ENCODE results near the gene PARD3B. TPM values are rescaled to one million over a fixed set of nuclear protein-coding genes. Genes with fewer than 3 reads are reported as not detected.

The PARD3B gene
- polyA plus RNA-seq, 3 donors, result not detected

GRCh38 chr2:204720874-204721273, 175.6 kb downstream of the PARD3B start:
- no peaks in the 10 kb centered on the region for H3K27me3 ChIP-seq (ENCODE audit: control insufficient read depth in 2 of 2, insufficient read depth in 2 of 2, low read length in 2 of 2)
- no peak overlapping the region for H2AFZ ChIP-seq (ENCODE audit: insufficient read depth, low read depth, low read length, poor library complexity, severe bottlenecking)
- no CpG with 5 or more reads among the region's 2 CpGs for WGBS (ENCODE audit: insufficient coverage)
- no peaks in the 10 kb centered on the region for H3K79me2 ChIP-seq (ENCODE audit: insufficient read depth, low read length)
- H4K20me1 ChIP-seq (ENCODE audit: insufficient read depth, low read length), result no peaks in the 10 kb centered on the region
- no peaks in the 10 kb centered on the region for H3K9me3 ChIP-seq (replicated peaks in 1 of 2; ENCODE audit: control insufficient read depth in 1 of 2, insufficient read depth in 1 of 2, low read length in 2 of 2)
- Mint-ChIP-seq H3K9me3 (peaks cover 2 to 8% (median 3%) of the 10 kb centered on the region in 7 donors), H3K27me3 (ENCODE audit: low read depth in 3 of 3) (peaks cover 0 to 1% (median 0%) of the 10 kb centered on the region in 3 donors), H3K4me1 (no peaks in the 10 kb centered on the region), H3K4me3 (no peak overlapping the region), H3K36me3 (no peaks in the 10 kb centered on the region), H3K27ac (no peak overlapping the region)
- DNase-seq, result no peak
- intact Hi-C loops (cut with micrococcal nuclease), result no loop called here
- no peak overlapping the region for H3K4me2 ChIP-seq (replicated peaks; ENCODE audit: extremely low read depth, low read length, poor library complexity, severe bottlenecking)
- H3K9ac ChIP-seq (ENCODE audit: insufficient read depth, low read length, poor library complexity, severe bottlenecking), result no peak overlapping the region
- TF ChIP-seq CTCF (IDR thresholded peaks at IDR 0.05), result no peak
- H3K36me3 ChIP-seq (replicated peaks in 1 of 2; ENCODE audit: control insufficient read depth in 1 of 2, insufficient read depth in 2 of 2, low read length in 2 of 2), result no peaks in the 10 kb centered on the region
- no peak overlapping the region for H3K27ac ChIP-seq (ENCODE audit: low read depth in 1 of 2, low read length in 2 of 2)
- H3K4me3 ChIP-seq (replicated peaks in 1 of 3; ENCODE audit: low read depth in 2 of 3, low read length in 3 of 3), result no peak overlapping the region
- H3K4me1 ChIP-seq (ENCODE audit: control insufficient read depth in 1 of 2, insufficient read depth in 2 of 2, low read length in 2 of 2), result no peaks in the 10 kb centered on the region

- H3K36me3 Mint-ChIP-seq, result no peaks in the 10 kb centered on the region
- peaks cover 0 to 1% (median 0%) of the 10 kb centered on the region in 3 donors for H3K27me3 Mint-ChIP-seq (ENCODE audit: low read depth in 3 of 3)
- WGBS (ENCODE audit: insufficient coverage), result 93% methylated on average over 2 of the region's 3 CpGs
- Histone ChIP-seq H2AFZ (ENCODE audit: insufficient read depth, low read depth, low read length, poor library complexity, severe bottlenecking) (no peak overlapping the region), H3K9ac (ENCODE audit: insufficient read depth, low read length, poor library complexity, severe bottlenecking) (no peak overlapping the region), H3K36me3 (replicated peaks in 1 of 2; ENCODE audit: control insufficient read depth in 1 of 2, insufficient read depth in 2 of 2, low read length in 2 of 2) (no peaks in the 10 kb centered on the region), H3K4me3 (replicated peaks in 1 of 3; ENCODE audit: low read depth in 2 of 3, low read length in 3 of 3) (no peak overlapping the region), H3K9me3 (replicated peaks in 1 of 2; ENCODE audit: control insufficient read depth in 1 of 2, insufficient read depth in 1 of 2, low read length in 2 of 2) (no peaks in the 10 kb centered on the region), H3K4me1 (ENCODE audit: control insufficient read depth in 1 of 2, insufficient read depth in 2 of 2, low read length in 2 of 2) (no peaks in the 10 kb centered on the region), H3K27ac (ENCODE audit: low read depth in 1 of 2, low read length in 2 of 2) (no peak overlapping the region), H3K27me3 (ENCODE audit: control insufficient read depth in 2 of 2, insufficient read depth in 2 of 2, low read length in 2 of 2) (no peaks in the 10 kb centered on the region), H4K20me1 (ENCODE audit: insufficient read depth, low read length) (no peaks in the 10 kb centered on the region), H3K79me2 (ENCODE audit: insufficient read depth, low read length) (no peaks in the 10 kb centered on the region), H3K4me2 (replicated peaks; ENCODE audit: extremely low read depth, low read length, poor library complexity, severe bottlenecking) (no peak overlapping the region)
- H3K9me3 Mint-ChIP-seq, result peaks cover 1 to 6% (median 4%) of the 10 kb centered on the region in 7 donors
- H3K4me3 Mint-ChIP-seq, result no peak overlapping the region
- no peaks in the 10 kb centered on the region for H3K4me1 Mint-ChIP-seq
- no peak overlapping the region for H3K27ac Mint-ChIP-seq
- no peak for DNase-seq
- intact Hi-C loops (cut with micrococcal nuclease), result no loop called here
- TF ChIP-seq CTCF (IDR thresholded peaks at IDR 0.05), result no peak
Measured at GRCh38 chr2:204722207-204722606, 176.9 kb downstream of the PARD3B start.

Data from CD14-positive monocyte (primary cell).